HL-60/S4 treated with phorbol 12-myristate 13-acetate at 8.2 ng/mL for 4 days and 3 days (cell line): Measurements from ENCODE around the gene SRL.
"Not testable (repeated sequence)": the region's sequence is repeated elsewhere in the genome, so short reads cannot be mapped to it uniquely, and the experiment has no call there.

Experiments used
- in situ Hi-C: fragments of 300-500 bp; cut with MboI; formaldehyde crosslinking; loops from 2 replicates; pipeline ENCODE4 v1.15.0; 2022; ENCODE audit warnings: low sequenced_read_pairs

Gene SRL

DNA sequence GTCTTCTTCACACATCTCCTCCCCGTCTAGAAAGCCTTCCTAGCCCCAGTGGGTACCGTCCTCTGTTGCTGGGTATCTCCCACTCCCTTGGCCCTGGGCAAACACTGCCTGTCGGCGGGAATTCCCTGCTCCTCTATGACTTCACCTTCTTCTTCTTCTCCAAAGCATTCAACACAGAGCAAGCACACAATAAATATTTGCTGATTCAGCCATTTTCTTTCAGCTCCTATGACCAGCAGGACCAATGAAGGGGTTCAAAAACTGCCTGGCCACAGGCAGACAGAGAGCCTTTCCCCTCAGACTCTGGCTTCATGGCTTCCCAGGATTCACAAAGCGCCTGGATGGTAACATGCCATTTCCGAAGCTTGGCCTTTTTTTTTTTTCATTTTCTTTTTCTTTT, 72.5 kb downstream of the SRL start:
- in situ Hi-C loops: no loop called here

DNA sequence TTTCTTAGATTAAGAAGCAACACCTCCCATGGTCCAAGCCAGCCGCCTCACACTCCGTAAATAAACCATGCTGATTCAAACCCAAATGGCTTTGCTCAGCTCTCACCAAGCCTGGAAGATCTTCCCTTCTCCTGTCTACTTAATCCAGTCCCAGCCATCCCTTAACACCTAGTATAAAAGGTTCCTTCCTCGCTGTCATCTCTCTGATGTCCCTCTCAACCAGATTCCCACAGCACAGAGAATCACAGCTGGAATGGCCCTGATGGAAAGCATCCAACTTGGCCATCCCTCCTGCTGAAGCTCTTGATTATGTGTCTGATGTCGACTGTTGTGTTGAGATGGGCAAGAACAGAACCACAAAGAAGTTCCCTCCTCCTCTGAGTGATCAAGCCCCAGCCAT, 75.1 kb downstream of the SRL start:
- in situ Hi-C loops: no loop called here

DNA sequence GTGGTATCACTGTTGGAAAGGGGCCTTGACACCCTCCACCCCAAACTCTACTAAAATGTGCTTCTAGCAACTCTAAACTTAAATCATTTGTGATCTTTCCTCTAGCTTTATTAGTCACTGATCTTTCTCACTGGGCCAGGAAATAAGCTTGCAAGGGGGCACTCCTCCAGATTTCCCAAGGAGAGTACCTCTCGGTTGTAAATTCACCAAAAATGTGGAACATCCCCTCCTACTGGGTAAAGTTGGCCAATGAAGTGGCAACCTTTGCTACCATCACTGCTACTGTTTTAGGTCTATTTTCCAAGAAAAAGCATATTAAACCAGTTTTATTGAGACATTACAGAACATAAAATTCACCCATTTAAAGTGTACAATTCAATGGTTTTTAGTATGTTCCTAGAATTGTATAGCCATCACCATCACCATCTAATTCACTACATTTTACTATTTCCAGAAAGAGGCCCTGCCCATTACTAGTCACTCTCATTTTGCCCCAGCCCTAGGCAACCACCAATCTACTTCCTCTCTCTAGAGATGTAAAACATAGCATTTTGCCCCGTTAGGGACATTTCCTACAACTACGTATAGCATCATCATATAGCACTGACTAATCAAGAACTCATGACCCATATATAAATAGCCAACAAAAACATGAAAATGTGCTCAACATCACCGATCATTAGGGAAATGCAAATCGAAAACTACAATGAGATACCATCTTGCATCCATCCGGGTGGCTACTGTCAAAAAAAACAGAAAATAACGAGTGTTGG, 81.0 kb downstream of the SRL start:
- in situ Hi-C loops: no loop called here

DNA sequence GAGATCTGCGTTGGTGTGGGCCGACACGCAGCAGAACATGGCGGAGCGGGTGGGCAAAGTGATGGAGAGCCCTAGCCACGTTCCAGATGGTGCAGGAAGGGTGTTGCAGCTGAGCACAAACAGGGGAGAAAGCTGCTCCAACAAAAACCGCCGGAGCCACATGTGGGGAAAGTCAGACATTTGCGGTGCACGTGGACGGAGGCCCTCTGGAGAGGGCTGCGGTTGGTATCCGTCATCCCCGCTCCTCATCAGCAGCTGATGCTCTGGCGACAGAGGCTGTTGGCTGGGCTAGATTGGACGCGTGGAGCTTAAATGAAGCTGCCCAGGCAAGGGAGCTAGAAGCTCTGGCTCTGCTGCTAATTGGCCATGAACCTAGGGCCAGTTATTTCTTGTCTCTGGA, 82.2 kb downstream of the SRL start:
- in situ Hi-C loops: no loop called here

DNA sequence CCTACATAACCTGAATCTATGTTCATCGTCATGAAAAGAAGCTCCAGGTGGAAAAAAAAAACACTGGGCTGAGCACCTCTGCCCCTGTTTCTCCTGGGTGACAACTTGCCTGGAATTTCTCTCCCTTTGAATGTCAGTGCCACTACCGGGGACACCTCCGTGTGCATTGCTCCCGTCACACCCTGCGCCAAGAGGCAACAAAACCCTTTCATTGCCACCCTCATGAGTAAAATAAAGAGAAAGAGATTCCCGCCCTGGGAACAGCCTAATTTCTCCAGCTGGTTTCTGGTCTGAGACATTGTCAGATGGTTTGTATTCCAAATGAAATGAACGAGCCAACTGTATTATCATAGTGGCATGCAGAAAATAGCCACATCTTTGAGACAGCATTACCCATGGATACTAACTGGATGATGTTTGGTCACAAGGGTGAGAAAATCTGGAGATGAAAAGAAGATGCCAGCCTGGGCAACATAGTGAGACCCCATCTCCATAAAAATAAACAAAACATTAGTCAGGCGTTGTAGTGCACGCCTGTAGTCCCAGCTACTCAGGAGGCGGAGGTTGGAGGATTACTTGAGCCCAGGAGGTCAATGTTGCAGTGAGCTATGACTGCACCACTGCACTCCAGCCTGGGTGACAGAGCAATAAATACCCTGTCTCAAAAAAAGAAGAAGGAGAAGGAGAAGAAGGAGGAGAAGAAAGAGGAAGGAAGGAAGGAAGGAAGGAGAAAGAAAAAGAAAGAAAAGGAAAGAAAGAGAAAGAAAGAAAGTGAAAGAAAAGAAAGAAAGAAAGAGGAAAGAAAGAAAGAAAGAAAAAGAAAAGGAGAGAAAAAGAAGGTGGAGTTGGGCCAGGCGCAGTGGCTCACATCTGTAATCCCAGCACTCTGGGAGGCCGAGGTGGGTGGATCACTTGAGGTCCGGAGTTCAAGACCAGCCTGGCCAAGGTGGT, 83.5 kb downstream of the SRL start:
- in situ Hi-C loops: no loop called here

DNA sequence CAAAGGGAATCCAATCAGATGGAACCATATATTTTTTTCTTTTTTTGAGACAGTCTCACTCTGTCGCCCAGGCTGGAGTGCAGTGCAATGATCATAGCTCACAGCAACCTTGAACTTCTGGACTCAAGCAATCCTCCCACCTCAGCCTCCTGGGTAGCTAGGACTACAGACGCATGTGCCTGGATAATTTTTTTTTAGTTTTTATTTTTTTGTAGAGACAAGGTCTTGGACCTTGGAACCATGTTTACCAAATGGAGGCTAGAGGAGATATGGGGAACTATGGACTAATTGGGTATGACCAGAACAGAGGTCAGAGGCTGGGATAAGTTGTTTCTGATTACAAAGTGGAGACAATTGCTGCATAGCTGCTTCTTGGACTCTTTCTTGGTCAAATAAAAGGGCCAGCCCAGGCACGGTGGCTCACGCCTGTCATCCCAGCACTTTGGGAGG, 84.5 kb downstream of the SRL start:
- in situ Hi-C loops: no loop called here

GRCh38 chr16:4156503-4156902, 85.4 kb downstream of the SRL start:
- in situ Hi-C loops: not testable (repeated sequence)

DNA sequence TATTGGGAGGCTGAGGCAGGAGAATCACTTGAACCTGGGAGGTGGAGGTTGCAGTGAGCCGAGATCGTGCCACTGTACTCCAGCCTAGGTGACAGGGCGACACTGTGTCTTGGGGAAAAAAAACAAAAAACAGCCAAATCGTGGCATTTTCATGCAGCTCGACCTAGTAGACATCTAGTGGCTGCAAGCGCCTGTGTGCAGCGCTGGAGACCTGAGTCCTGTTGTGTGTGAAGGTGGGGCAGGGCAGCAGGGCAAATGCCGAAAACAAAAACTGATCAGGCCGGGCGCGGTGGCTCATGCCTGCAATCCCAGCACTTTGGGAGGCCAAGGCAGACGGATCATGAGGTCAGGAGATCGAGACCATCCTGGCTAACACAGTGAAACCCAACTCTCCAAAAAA, 88.5 kb downstream of the SRL start:
- in situ Hi-C loops: not testable (repeated sequence)

- in situ Hi-C loops: no loop called here
Observed at GRCh38 chr16:4152267-4152666, 89.6 kb downstream of the SRL start.

GRCh38 chr16:4147236-4147635, 94.6 kb downstream of the SRL start:
- in situ Hi-C loops: no loop called here

GRCh38 chr16:4142268-4142667, 99.6 kb downstream of the SRL start:
- in situ Hi-C loops: no loop called here

DNA sequence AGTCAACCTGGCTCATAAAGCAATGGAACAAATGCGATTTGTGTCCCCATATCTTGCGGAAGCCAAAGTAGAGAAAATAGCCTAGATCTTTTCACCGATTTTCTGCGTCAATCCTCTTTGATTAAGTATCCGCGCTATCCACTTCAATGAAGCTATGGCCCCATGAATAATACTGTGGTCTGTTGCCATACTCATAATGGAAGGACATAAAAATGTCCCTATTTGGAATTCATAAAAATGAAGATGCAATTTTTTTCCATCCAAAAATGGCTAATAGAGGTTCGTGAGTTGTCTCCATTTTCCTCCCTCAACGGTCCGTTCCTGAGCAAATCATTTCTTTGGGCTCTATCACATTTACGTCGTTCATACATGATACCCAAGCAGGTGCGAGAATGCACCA, 100.3 kb downstream of the SRL start:
- in situ Hi-C loops: no loop called here

GRCh38 chr16:4140652-4141051, 101.2 kb downstream of the SRL start:
- in situ Hi-C loops: no loop called here

DNA sequence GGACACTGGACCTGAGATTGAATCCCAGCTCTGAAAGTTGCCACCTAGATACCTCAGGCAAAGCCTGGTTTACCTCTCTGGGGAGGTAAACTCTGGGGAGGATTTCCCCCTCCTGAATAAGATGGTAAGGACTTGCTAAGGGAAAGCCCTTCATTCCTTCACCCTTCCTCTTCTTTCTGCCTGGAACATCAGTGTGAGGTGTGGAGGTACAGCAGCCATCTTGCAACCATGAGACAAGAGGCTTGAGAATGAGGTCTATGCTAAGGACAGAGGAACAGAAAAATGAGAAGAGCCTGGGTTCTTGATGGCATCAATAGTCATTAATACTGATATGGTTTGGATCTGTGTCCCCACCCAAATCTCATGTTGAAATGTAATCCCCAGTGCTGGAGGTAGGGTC, 101.9 kb downstream of the SRL start:
- in situ Hi-C loops: no loop called here
